ENCODE results near the gene EPB41L4A.
"Not testable (repeated sequence)": the region's sequence is repeated elsewhere in the genome, so short reads cannot be mapped to it uniquely, and the experiment has no call there.

EPB41L4A gene

GRCh38 chr5:112396430-112396829 lies 22.6 kb downstream of the EPB41L4A start:
- TF ChIP-seq CTCF (IDR thresholded peaks at IDR 0.05; ENCODE audit: insufficient read depth, low read depth, low read length, missing control alignments), result no peak
- H3K4me3 ChIP-seq (ENCODE audit: low read length), result no peak overlapping the region
- DNase-seq (ENCODE audit: low read depth), result no peak

- H3K4me3 ChIP-seq (ENCODE audit: low read length), result not testable (repeated sequence)
Measured at GRCh38 chr5:112395299-112395698, 23.8 kb downstream of the EPB41L4A start.

GRCh38 chr5:112390327-112390726 lies 28.8 kb downstream of the EPB41L4A start:
- no peak overlapping the region for H3K4me3 ChIP-seq (ENCODE audit: low read length)
- no peak for TF ChIP-seq CTCF (IDR thresholded peaks at IDR 0.05; ENCODE audit: insufficient read depth, low read depth, low read length, missing control alignments)
- DNase-seq (ENCODE audit: low read depth), result peak; percentile 69

More at GRCh38 chr5:112395299-112395698, 23.8 kb downstream of the EPB41L4A start:
- DNase-seq (ENCODE audit: low read depth), result not testable (repeated sequence)

GRCh38 chr5:112388739-112389138 lies 30.3 kb downstream of the EPB41L4A start:
- no peak for TF ChIP-seq CTCF (IDR thresholded peaks at IDR 0.05; ENCODE audit: insufficient read depth, low read depth, low read length, missing control alignments)
- H3K4me3 ChIP-seq (ENCODE audit: low read length), result no peak overlapping the region
- DNase-seq (ENCODE audit: low read depth), result no peak

- DNase-seq (ENCODE audit: low read depth), result peak; percentile 11
- no peak for TF ChIP-seq CTCF (IDR thresholded peaks at IDR 0.05; ENCODE audit: insufficient read depth, low read depth, low read length, missing control alignments)
- no peak overlapping the region for H3K4me3 ChIP-seq (ENCODE audit: low read length)
Measured at GRCh38 chr5:112388074-112388473, 31.0 kb downstream of the EPB41L4A start.

- no peak for DNase-seq (ENCODE audit: low read depth)
- TF ChIP-seq CTCF (IDR thresholded peaks at IDR 0.05; ENCODE audit: insufficient read depth, low read depth, low read length, missing control alignments), result no peak
- no peak overlapping the region for H3K4me3 ChIP-seq (ENCODE audit: low read length)
Measured at GRCh38 chr5:112386766-112387165, 32.3 kb downstream of the EPB41L4A start.

- TF ChIP-seq CTCF (IDR thresholded peaks at IDR 0.05; ENCODE audit: insufficient read depth, low read depth, low read length, missing control alignments), result no peak
- no peak overlapping the region for H3K4me3 ChIP-seq (ENCODE audit: low read length)
- DNase-seq (ENCODE audit: low read depth), result no peak
Measured at GRCh38 chr5:112385969-112386368, 33.1 kb downstream of the EPB41L4A start.

Measured in epithelial cell of esophagus (primary cell).